ENCODE results near the gene NDUFAF8.

NDUFAF8 gene

DNA sequence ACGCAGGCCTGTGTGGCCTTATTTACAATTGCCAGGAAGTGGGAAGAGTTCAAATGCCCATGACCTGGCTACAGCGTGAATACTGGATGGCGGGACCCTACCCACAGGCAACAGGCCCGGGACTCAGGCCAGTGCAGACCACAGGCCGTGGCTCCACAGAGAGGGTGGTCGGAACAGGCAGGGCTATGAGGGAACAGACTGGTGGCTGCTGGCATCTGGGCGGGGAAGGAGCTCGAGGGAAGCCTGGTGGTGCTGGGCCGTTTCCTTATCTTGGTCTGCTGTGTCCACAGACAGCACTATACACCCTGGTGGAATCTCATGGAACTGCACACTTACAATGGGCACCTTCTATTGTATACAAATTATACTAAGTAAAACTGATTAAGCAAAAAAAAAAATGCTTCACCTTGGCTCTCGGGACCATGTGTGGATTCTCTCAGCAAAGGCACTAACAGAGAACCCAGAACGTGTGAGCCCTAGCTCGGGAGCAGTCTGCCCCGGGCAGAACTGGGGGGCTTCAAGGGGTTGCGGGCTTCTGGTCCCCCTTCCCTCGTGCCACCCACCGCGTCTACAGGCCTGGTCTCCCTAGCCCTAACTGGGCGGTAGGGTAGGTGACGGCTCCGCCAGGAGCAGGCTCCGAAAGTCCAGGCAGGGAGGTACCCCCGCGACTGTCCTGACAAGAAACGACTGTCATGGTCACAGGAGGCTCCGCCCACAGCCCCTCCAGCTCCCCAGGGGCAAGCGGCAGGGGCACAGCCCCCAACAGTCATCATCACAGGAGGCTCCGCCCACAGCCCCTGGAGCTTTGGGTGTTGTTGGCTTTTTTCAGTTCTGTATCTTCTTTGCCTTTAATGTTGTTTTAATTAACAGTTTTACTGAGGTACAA, 38.2 kb upstream of the NDUFAF8 start:
- DNase-seq (ENCODE audit: low spot score) = peak; percentile 62

DNA sequence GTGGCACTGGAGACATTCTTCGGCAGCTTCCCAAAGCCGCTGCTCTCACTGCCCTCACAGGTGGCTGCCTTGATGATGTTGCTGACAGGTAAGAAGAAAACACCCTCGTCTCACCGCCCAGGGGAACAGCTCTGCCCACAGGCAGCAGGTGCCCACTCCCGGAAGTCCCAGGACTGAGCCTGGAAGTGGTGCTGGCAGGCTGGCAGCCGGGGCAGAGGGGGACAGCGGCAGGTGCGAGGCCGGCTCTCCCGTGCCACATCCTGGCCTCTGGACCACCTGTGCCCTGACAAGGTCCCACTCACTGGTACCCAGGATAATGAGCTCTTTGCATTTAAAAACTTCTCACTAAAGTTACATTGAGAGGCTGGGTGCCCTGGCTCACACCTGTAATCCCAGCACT, 36.8 kb upstream of the NDUFAF8 start:
- no peak for DNase-seq (ENCODE audit: low spot score)

DNA sequence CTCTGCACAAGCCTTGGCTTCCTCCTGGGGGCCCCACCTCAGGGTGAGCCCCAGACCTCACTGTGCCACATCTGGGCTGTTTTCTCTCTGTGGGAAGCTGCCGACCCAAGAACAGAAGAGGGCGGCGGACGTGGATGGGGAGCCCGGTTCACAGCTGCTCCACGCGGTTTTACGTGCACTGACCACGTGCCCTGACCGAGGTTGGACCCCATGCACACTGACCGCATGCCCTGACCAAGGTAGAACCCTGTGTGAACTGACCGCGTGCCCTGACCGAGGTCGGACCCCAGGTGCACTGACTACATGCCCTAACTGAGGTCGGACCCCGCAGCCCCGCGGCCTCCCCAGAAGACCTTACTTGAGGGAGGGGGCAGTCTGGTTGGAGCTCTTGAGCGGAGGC, 36.0 kb upstream of the NDUFAF8 start:
- DNase-seq (ENCODE audit: low spot score) = no peak

- DNase-seq (ENCODE audit: low spot score) = no peak
Observed at GRCh38 chr17:81204578-81204977, 34.5 kb upstream of the NDUFAF8 start.

GRCh38 chr17:81206166-81206565, 33.0 kb upstream of the NDUFAF8 start:
- no peak for DNase-seq (ENCODE audit: low spot score)

- no peak for DNase-seq (ENCODE audit: low spot score)
Observed at GRCh38 chr17:81206657-81207056, 32.5 kb upstream of the NDUFAF8 start.

GRCh38 chr17:81207610-81208581, 31.2 kb upstream of the NDUFAF8 start:
- DNase-seq (ENCODE audit: low spot score) = no peak

DNA sequence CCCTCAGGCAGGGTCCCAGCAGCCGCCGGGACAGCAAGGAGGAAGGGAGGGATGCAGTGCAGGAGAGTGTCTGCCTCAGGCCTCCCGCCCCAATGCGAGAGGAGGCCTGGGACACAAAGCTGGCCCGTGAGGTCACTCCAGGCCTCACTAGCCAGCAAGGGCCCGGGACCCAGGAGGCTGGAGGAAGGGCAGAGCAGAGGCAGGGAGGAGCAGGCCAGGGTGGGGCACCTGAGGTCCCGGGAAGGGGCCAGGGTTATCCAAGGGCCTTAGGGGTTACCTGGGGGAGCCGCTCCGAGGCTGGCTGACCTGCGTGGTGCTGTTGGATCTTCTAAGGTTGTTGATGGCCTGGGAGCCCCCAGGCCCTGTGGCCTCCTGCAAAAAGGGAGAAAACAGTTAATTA, 30.5 kb upstream of the NDUFAF8 start:
- no peak for DNase-seq (ENCODE audit: low spot score)

GRCh38 chr17:81209141-81209540, 30.0 kb upstream of the NDUFAF8 start:
- no peak for DNase-seq (ENCODE audit: low spot score)

- no peak for DNase-seq (ENCODE audit: low spot score)
Observed at GRCh38 chr17:81210466-81210865, 28.7 kb upstream of the NDUFAF8 start.

GRCh38 chr17:81210868-81211267, 28.2 kb upstream of the NDUFAF8 start:
- DNase-seq (ENCODE audit: low spot score) = no peak

GRCh38 chr17:81212365-81212764, 26.8 kb upstream of the NDUFAF8 start:
- DNase-seq (ENCODE audit: low spot score) = no peak

GRCh38 chr17:81213978-81214377, 25.1 kb upstream of the NDUFAF8 start:
- no peak for DNase-seq (ENCODE audit: low spot score)

- no peak for DNase-seq (ENCODE audit: low spot score)
Observed at GRCh38 chr17:81217491-81217890, 21.6 kb upstream of the NDUFAF8 start.

GRCh38 chr17:81218459-81218858, 20.7 kb upstream of the NDUFAF8 start:
- no peak for DNase-seq (ENCODE audit: low spot score)

- no peak for DNase-seq (ENCODE audit: low spot score)
Observed at GRCh38 chr17:81218991-81219390, 20.1 kb upstream of the NDUFAF8 start.

DNA sequence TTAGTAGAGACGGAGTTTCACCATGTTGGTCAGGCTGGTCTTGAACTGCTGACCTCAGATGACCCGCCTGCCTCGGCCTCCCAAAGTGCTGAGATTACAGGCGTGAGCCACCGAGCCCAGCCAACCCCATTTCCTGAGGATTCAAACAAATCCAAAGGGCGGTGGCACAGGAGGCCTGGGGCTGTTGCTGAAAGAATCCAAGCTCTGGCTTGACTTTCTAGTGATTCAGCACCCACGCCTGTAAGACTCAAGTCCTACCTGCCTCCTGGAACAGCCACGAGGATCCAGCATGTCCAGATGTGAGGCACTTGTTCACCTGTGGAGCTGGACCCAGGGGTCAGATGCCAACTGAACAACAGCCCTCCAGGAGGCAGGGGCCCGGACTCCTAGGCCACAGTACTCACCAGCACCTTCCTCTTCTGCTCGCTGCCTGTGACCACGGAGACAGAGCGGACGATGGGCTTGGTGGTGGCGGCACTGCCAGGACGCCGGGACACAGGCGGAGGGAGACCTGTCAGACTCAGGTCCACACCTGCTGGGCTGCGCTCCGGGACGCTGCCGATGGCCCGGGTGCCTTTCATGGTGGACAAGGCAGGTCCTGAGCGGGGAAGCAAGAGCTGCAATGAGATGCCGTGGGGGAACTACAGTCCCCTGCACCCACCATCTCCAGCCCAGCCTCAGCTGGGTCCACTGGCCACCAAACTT, 19.5 kb upstream of the NDUFAF8 start:
- no peak for DNase-seq (ENCODE audit: low spot score)

DNA sequence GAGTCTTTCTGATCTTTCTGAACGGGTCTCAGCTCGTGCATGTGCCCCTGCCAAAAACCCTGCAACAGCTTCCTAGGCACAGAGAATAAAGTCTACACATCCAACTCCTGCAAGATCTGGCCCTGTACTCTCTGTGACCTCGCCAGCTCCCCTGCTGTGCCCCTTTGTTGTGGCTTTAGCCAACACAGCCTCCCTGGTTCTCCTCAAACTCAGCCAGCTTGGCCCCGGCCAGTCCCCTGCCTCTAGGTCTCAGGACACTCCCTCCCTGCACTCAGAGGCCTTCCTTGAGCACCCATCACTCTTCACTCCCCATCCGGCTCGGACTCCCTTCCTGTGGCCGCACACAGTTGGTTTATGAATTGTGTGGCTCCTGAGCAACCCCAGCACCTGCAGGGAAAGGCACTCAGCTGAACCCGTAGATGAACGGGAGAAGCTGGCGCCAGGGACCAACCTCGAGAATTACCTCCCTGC, 17.7 kb upstream of the NDUFAF8 start:
- no peak for DNase-seq (ENCODE audit: low spot score)

DNA sequence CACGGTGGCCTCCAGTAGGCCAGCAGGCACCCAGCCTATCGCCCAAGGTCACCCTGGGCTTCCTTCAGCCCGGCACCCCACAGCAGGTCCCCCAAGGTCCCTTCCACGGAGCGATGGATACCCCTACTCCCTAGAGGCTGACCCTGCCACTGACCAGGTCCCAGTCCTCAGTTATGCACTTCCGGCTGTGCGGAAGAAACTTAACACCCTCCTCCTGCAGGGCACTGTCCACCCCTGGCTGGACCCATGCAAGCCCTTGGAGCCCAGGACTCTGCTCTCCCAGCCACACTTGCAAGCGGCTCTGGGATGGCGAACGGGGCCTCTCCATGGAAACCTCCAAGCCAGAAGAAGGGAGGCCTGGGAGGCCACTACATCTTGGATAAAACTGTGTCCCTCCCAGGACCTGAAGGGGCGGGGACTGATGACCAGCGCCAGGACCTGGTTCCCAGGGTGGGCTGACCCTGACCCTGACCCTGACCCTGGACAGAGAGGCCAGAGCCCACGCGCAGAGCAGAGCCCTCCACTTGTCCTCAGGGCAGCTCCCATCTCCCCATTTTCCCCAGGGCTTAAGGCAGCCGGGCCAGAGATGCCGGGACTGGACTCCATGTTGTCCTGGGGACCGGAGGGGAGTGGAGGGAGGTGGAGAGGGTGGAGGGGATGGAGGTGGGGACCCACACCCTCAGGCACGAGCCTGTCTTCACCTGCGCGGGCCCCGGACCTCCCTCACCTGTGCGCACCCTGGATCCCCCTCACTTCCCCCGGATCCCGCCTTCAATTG, 17.1 kb upstream of the NDUFAF8 start:
- no peak for DNase-seq (ENCODE audit: low spot score)

DNA sequence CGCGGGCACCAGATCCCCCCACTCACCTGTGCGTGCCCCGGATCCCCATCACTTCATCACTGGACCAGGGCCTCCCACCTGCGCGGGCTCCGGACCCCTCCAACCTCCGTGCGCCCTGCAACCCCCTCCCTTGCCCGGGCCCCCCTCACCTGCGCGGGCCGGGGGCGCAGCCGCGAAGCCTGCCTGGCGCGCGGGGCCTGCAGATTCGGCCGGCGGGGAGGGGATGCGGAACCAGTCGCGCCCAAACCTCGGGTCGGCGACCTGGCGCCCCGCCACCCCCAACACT, 16.6 kb upstream of the NDUFAF8 start:
- DNase-seq (ENCODE audit: low spot score) = no peak

Data from SK-N-DZ (cell line).